ENCODE measurements around the gene TMEM150A.
"Not testable (repeated sequence)": the region's sequence is repeated elsewhere in the genome, so short reads cannot be mapped to it uniquely, and the experiment has no call there.

Gene TMEM150A

DNA sequence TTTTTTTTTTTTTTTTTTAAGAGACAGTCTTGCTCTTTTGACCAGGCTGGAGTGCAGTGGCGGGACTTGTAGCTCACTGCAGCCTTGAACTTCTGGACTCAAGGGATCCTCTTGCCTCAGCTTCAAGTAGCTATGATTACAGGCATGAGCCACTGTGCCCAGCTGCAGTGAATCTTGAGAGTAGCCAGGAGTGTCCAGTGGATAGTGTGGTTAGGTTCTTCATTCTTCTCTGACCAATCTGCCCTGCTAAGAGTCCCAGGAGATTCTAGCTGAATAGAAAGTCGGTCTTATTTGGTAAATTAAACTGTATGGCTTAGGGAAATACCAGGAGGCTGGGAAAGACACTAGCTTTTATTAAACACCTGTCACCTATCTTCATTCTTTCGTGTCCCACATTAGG, 28.8 kb upstream of the TMEM150A start:
- no peak overlapping the region for H3K4me3 ChIP-seq (ENCODE audit: low read depth, low read length)
- no peak for DNase-seq (ENCODE audit: low read depth, low spot score)
- TF ChIP-seq, protein P1, sequence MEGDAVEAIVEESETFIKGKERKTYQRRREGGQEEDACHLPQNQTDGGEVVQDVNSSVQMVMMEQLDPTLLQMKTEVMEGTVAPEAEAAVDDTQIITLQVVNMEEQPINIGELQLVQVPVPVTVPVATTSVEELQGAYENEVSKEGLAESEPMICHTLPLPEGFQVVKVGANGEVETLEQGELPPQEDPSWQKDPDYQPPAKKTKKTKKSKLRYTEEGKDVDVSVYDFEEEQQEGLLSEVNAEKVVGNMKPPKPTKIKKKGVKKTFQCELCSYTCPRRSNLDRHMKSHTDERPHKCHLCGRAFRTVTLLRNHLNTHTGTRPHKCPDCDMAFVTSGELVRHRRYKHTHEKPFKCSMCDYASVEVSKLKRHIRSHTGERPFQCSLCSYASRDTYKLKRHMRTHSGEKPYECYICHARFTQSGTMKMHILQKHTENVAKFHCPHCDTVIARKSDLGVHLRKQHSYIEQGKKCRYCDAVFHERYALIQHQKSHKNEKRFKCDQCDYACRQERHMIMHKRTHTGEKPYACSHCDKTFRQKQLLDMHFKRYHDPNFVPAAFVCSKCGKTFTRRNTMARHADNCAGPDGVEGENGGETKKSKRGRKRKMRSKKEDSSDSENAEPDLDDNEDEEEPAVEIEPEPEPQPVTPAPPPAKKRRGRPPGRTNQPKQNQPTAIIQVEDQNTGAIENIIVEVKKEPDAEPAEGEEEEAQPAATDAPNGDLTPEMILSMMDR (IDR thresholded peaks at IDR 0.05; ENCODE audit: low read depth, low read length) = no peak
- in situ Hi-C loops (cut with HindIII; ENCODE audit: low sequenced_read_pairs) = no loop called here

DNA sequence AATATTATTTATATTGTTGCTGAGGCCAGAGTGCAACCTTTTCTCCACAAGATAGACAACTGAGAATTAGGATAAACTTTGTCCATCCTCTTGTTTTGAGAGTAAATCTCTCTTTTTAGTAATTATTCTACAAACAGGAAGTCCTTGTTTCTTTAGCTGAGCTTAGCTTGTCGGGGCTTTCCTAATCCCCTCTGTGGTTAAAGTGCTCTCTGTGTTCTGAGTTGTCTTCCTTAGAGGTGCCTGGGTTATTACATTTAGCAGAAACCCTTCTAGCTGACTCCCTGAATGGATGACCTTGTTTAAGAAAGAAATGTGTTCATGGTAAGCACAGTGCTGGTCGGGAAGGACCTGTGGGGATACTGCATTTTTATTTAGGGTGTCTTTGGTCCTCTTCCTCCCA, 26.2 kb upstream of the TMEM150A start:
- TF ChIP-seq, protein P1 (IDR thresholded peaks at IDR 0.05; ENCODE audit: low read depth, low read length) = no peak
- DNase-seq (ENCODE audit: low read depth, low spot score) = no peak
- in situ Hi-C loops (cut with HindIII; ENCODE audit: low sequenced_read_pairs) = no loop called here
- H3K4me3 ChIP-seq (ENCODE audit: low read depth, low read length) = no peak overlapping the region

DNA sequence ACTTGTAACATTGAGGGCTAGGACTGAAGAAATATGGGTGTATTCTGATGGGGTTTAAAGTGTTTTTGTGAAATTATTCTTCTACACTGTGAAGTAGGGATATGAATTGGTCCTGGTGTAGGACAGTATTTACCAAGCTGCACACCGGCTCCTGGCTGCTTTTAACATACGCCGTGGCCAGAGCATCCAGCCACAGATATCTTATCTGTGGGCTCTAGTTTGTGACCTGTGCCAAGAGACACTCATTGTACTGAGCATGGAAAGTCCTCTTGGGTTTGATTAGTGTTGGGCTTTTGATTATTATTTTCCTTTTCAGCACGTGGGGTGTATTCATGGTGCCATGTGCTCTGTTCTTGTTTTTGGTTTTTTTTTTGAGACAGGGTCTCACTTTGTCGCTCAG, 21.5 kb upstream of the TMEM150A start:
- in situ Hi-C loops (cut with HindIII; ENCODE audit: low sequenced_read_pairs) = no loop called here

DNA sequence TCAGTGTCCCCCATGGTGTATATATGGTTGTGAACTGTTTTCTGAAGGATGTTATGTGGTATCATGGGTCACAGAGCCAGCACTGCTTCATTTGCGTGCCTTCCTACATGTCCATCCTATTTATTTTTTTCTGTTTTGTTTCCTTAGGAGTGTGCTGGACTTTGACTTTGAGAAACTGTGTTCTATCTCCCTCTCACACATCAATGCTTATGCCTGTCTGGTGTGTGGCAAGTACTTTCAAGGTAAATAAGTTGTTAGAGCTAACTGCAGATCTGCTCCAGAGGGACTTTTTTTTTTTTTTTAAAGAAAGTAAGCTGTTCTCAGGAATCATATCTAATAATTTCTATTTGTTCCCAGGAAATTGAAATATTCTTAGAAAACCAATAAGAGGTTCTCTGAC, 18.8 kb upstream of the TMEM150A start:
- in situ Hi-C loops (cut with HindIII; ENCODE audit: low sequenced_read_pairs) = no loop called here
- TF ChIP-seq, protein P1 (IDR thresholded peaks at IDR 0.05; ENCODE audit: low read depth, low read length) = no peak

More for the DNA sequence above, 21.5 kb upstream of the TMEM150A start:
- TF ChIP-seq, protein P1 (IDR thresholded peaks at IDR 0.05; ENCODE audit: low read depth, low read length) = no peak
- DNase-seq (ENCODE audit: low read depth, low spot score) = no peak
- no peak overlapping the region for H3K4me3 ChIP-seq (ENCODE audit: low read depth, low read length)

DNA sequence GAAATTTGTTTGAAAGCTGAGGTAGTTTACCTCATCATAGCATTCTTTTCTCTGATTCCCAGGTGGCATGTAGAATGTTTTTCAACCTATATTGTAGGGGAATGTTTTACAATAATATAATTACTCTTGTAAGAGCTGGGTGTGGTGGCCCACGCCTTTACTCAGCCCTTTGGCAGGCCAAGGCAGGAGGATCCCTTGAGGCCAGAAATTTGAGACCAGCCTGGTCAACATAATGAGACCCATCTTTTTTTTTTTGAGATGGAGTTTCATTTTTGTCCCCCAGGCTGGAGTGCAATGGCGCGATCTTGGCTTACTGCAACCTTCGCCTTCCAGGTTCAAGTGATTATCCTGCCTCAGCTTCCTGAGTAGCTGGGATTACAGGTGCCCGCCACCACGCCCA, 17.1 kb upstream of the TMEM150A start:
- in situ Hi-C loops (cut with HindIII; ENCODE audit: low sequenced_read_pairs) = no loop called here
- DNase-seq (ENCODE audit: low read depth, low spot score) = no peak
- TF ChIP-seq, protein P1 (IDR thresholded peaks at IDR 0.05; ENCODE audit: low read depth, low read length) = no peak
- H3K4me3 ChIP-seq (ENCODE audit: low read depth, low read length) = no peak overlapping the region

More for the DNA sequence above, 18.8 kb upstream of the TMEM150A start:
- no peak overlapping the region for H3K4me3 ChIP-seq (ENCODE audit: low read depth, low read length)
- DNase-seq (ENCODE audit: low read depth, low spot score) = no peak

DNA sequence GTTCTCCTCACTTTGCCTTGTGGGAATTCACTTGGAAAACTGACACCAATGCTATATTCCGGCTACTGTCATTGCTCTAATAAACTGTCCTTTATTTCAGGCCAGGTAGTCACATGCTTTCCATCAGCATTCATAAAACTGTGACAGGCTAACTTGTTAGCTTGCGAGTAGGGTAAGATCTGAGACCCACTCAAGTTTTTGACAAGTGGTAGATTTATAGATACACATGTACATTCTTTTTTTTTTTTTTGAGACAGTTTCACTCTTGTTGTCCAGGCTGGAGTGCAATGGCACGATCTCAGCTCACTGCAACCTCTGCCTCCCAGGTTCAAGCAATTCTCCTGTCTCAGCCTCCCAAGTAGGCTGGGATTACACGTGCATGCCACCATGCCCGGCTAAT, 15.2 kb upstream of the TMEM150A start:
- in situ Hi-C loops (cut with HindIII; ENCODE audit: low sequenced_read_pairs); H3K4me3 ChIP-seq (ENCODE audit: low read depth, low read length); DNase-seq (ENCODE audit: low read depth, low spot score): not testable (repeated sequence)

DNA sequence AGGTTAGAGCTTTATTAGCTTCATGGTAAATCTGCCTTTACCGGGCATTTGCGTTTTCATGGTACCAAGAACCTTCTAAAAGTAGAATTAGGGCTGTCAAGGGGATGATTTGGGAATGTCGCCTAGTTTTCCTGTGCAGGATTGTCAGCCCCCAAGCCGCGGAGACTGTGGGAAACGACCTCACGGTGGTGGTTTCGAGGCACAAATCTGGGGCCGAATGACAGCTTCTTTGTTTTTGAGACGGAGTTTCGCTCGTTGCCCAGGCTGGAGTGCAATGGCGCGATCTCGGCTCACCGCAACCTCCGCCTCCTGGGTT, 12.9 kb upstream of the TMEM150A start:
- DNase-seq (ENCODE audit: low read depth, low spot score) = no peak
- H3K4me3 ChIP-seq (ENCODE audit: low read depth, low read length) = no peak overlapping the region
- in situ Hi-C loops (cut with HindIII; ENCODE audit: low sequenced_read_pairs) = no loop called here
- TF ChIP-seq, protein P1 (IDR thresholded peaks at IDR 0.05; ENCODE audit: low read depth, low read length) = no peak

DNA sequence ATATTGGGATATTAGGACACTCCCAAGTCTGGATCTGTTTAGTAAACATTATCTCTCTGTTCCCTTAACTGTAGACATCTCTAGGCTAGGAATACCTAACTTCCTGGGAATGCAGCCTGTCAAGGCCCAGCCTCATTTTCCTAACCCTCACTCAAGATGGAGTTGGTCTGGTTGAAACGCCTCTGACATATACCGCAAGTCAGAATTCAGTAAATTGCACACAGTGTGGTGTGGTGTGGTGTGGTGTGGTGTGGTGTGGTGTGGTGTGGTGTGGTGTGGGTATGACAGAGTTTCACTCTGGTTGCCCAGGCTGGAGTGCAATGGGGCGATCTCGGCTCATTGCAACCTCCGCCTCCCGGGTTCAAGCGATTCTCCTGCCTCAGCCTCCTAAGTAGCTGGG, 12.3 kb upstream of the TMEM150A start:
- H3K4me3 ChIP-seq (ENCODE audit: low read depth, low read length); DNase-seq (ENCODE audit: low read depth, low spot score); in situ Hi-C loops (cut with HindIII; ENCODE audit: low sequenced_read_pairs): not testable (repeated sequence)

All from astrocyte of the spinal cord (primary cell).